Right lobe of liver (tissue), 6 donors: ENCODE results near the gene SETBP1. TPM values are rescaled to one million over a fixed set of nuclear protein-coding genes. Genes with fewer than 3 reads are reported as not detected.

ENCODE experiments used
- ATAC-seq, 4 donors: fragments of 200-7000 bp; cut with Tn5 transposase; one replicate each; pipeline ENCODE4 v1.9.1; 2020; ENCODE audit warnings: mild to moderate bottlenecking in 4 of 4, moderate library complexity in 4 of 4
- DNase-seq, 3 donors: peaks; one replicate each; pipeline ENCODE4 v3.0.0-alpha.2; 2020
- H3K27ac ChIP-seq, 3 donors: fragments of 200-600 bp; one replicate each; pipeline ENCODE4 v1.8.0; 2022
- H3K27me3 ChIP-seq, 2 donors: fragments of 200-600 bp; one replicate each; pipeline ENCODE4 v1.8.0; 2022
- H3K36me3 ChIP-seq, 4 donors: fragments of 200-600 bp; sonication (generic) in 1 of 4; one replicate each; pipeline versions ENCODE4 v1.5.1 to v1.8.0; 2017 to 2022; ENCODE audit warnings: control low read depth in 1 of 4
- H3K4me1 ChIP-seq, 4 donors: fragments of 200-600 bp; sonication (generic) in 1 of 4; one replicate each; pipeline versions ENCODE4 v1.5.1 to v1.8.0; 2017 to 2022; ENCODE audit warnings: control low read depth in 1 of 4
- H3K4me3 ChIP-seq, 3 donors: fragments of 200-600 bp; one replicate each; pipeline ENCODE4 v1.8.0; 2022
- H3K9me3 ChIP-seq, 4 donors: fragments of 200-600 bp; sonication (generic) in 1 of 4; one replicate each; pipeline versions ENCODE4 v1.5.1 to v1.8.0; 2017 to 2022; ENCODE audit warnings: control low read depth in 1 of 4
- POLR2A ChIP-seq: fragments of 450-650 bp; IDR thresholded peaks from one replicate; pipeline ENCODE4 v1.6.1; 2017; ENCODE audit warnings: antibody characterized with exemption, mild to moderate bottlenecking
- WGBS: methylation state at CpG from one replicate; pipeline ENCODE4 v1.1.6; 2018; ENCODE audit warnings: low coverage, low lambda C conversion rate; ENCODE audit not compliant: insufficient coverage; ENCODE audit errors: missing lambda C conversion rate; 5-methylcytosine and 5-hydroxymethylcytosine counted together
- intact Hi-C, 2 donors: fragments of 100-400 bp; cut with DNase I; formaldehyde crosslinking; loops; one replicate each; pipeline versions ENCODE4 v1.11.2 to v1.14.1; 2022
- total RNA-seq, 6 experiments: library from RNA; depleted of rRNA in 2 of 6; stranded (reverse); fragments of >200 nt in 2 of 6; fragmentation: NEBNext Ultra II Directional in 3 of 6; extraction: Animal tissue kit (Norgen Biotek cat#: 25700) in 3 of 6; gene quantifications; one replicate each; pipeline versions ENCODE4 v1.1.0 to v1.2.4, GENCODE V29; 2016 to 2023
- TF ChIP-seq, protein P1 (sequence below), 4 donors: fragments of 200-600 bp in 3 of 4; fragments of 450-650 bp in 1 of 4; IDR thresholded peaks; one replicate each; pipeline versions ENCODE4 v1.5.1 to v1.8.0; 2016 to 2022; ENCODE audit warnings: antibody characterized with exemption in 4 of 4, mild to moderate bottlenecking in 2 of 4
- donor health status: DM: no; HTN: yes; CAD: no.
- donor health status: DM: no; HTN: no; CAD: no.
- donor health status: DM: no; HTN: no; CAD: no.
- donor health status: DM: no; HTN: yes; CAD: no.
- donor health status: DM: no; HTN: yes; CAD: no.

Gene SETBP1
- total RNA-seq, 6 experiments from 2014 or later: 14.3 to 29.1 (median 16.6) TPM

DNA sequence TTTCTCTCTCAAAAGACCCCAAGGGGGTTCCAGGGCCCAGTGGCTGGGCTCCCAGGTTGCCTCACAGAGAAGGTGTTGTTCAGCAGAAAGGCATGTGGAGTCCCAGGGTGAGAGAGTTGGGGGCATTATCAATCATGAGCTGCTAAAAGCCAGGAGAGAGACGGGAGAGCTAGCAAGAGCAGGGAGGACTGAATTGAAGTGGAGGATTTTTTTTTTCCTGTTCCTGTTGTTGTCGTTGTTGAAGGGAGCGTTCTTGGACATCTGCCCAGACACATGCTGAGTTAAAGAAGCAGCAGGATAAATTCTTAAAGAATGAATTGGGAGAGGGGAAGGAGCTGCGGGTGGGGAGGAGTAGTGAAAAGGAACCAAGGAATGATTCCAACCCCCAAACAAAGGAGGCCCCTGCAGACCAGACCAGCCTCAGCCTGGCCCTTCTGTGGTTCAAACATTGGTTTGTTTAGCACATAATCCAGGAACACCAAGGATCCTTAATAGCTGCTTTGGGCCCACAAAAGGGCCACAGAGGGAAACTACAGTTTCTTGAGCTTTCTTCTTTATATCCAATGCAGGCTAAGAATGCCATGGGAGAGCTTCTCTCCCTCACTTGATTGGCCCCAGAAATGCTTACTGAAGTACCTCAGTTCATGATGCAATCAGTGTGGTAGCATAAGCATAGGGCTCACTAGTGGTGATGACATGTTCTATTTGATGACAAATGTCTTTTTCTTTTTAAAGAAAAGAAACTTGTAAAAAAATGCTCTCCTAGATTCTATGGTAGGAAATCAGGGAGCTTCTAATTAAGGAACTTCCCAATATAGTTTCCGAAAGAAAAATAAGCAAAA, 146.0 kb downstream of the SETBP1 start:
- Histone ChIP-seq H3K36me3 (no peaks in the 10 kb centered on the region), H3K9me3 (no peaks in the 10 kb centered on the region), H3K4me3 (no peak overlapping the region), H3K27me3 (no peaks in the 10 kb centered on the region), H3K4me1 (peaks cover 0 to 34% (median 14%) of the 10 kb centered on the region in 4 donors), H3K27ac (peak overlapping the region; percentile 4 to 47 (median 45))
- ATAC-seq (peak; percentile 60 to 64 (median 64)), DNase-seq (peak in 2 of 3 donors; percentile 47 to 69)
- intact Hi-C loops: no loop called here
- WGBS: 26% methylated on average over 5 of the region's 5 CpGs
- TF ChIP-seq, protein P1, sequence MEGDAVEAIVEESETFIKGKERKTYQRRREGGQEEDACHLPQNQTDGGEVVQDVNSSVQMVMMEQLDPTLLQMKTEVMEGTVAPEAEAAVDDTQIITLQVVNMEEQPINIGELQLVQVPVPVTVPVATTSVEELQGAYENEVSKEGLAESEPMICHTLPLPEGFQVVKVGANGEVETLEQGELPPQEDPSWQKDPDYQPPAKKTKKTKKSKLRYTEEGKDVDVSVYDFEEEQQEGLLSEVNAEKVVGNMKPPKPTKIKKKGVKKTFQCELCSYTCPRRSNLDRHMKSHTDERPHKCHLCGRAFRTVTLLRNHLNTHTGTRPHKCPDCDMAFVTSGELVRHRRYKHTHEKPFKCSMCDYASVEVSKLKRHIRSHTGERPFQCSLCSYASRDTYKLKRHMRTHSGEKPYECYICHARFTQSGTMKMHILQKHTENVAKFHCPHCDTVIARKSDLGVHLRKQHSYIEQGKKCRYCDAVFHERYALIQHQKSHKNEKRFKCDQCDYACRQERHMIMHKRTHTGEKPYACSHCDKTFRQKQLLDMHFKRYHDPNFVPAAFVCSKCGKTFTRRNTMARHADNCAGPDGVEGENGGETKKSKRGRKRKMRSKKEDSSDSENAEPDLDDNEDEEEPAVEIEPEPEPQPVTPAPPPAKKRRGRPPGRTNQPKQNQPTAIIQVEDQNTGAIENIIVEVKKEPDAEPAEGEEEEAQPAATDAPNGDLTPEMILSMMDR (IDR thresholded peaks at IDR 0.05): no peak
- TF ChIP-seq POLR2A: no peak

DNA sequence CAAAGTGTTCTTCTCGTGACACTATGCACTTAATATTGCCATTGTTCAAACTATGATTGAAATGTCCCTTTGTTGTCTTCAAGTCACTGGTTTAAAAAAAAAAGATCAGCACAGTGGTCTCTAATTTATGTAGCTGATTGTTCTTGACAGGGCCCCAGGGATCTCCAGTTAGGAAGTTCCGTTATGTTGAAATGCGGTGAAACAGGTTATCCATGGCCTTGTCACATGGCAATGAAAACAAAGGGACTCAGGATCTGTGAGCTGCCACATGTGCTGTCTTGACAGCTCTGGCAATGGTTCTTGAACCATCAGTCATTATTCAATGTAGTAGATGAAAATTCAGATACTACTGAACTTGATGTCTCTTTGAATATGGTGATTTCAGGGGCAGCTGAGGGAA, 147.4 kb downstream of the SETBP1 start:
- Histone ChIP-seq H3K9me3 (no peaks in the 10 kb centered on the region), H3K27ac (no peak overlapping the region), H3K4me3 (no peak overlapping the region), H3K27me3 (no peaks in the 10 kb centered on the region), H3K4me1 (peaks cover 0 to 26% (median 9%) of the 10 kb centered on the region in 4 donors), H3K36me3 (no peaks in the 10 kb centered on the region)
- intact Hi-C loops: no loop called here
- WGBS: 97% methylated on average over 3 of the region's 3 CpGs
- TF ChIP-seq POLR2A: no peak
- TF ChIP-seq, protein P1 (IDR thresholded peaks at IDR 0.05): no peak
- DNase-seq (no peak), ATAC-seq (no peak)

DNA sequence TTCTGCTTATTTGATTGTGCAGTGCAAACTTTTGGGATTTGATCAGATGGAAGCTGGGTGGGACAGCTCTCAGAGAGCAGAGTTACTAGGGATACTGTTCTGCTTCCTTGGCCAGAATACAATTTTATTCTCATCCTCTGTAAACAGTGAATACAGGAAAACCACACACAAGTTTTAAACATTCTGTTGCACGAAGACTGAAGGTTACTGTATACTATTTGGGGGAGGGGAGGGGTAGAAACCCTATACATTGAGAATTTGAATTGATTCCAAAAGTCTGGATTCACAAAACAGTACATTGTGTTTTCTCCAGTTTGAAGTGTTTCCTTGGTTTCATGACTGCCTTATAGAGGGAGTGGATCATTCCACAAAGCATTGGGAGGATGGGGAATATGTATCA, 149.9 kb downstream of the SETBP1 start:
- ATAC-seq (no peak), DNase-seq (no peak)
- H3K9me3 ChIP-seq: no peaks in the 10 kb centered on the region
- H3K27me3 ChIP-seq: no peaks in the 10 kb centered on the region
- peaks cover 0 to 25% (median 12%) of the 10 kb centered on the region in 4 donors for H3K4me1 ChIP-seq
- intact Hi-C loops: no loop called here
- WGBS: 45% methylated on average over 1 of the region's 1 CpG
- H3K36me3 ChIP-seq: no peaks in the 10 kb centered on the region
- no peak overlapping the region for H3K27ac ChIP-seq
- no peak overlapping the region for H3K4me3 ChIP-seq
- TF ChIP-seq POLR2A: no peak
- TF ChIP-seq, protein P1 (IDR thresholded peaks at IDR 0.05): no peak

DNA sequence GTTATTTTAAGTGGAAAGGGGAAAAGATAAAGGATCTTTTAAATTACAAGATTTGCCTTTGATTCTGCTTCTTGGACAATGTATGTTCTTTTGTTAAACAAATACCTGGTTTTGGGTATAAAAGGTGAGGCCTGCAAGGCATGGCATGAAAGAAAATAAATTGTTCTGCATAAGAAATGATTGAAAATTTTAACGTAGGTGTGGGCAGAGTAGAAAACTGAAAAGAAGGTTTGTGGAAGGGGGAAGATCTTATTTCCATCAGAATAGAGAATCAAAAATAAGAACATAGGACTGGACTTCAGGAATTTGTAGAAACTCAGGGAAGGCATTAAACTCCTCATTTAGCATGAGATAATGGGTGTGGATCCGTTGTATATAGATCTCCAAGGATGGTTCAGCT, 153.1 kb downstream of the SETBP1 start:
- Histone ChIP-seq H3K4me1 (peaks cover 0 to 21% (median 6%) of the 10 kb centered on the region in 4 donors), H3K27me3 (no peaks in the 10 kb centered on the region), H3K36me3 (no peaks in the 10 kb centered on the region), H3K27ac (no peak overlapping the region), H3K9me3 (no peaks in the 10 kb centered on the region), H3K4me3 (no peak overlapping the region)
- TF ChIP-seq, protein P1 (IDR thresholded peaks at IDR 0.05): no peak
- TF ChIP-seq POLR2A: no peak
- intact Hi-C loops: no loop called here
- WGBS: 86% methylated on average over 2 of the region's 2 CpGs
- ATAC-seq: no peak
- DNase-seq: no peak
